Measurements from ENCODE around the gene KCTD2. TPM values are rescaled to one million over a fixed set of nuclear protein-coding genes. Genes with fewer than 3 reads are reported as not detected.

KCTD2 gene
- total and polyA plus RNA-seq, 9 of the 15 experiments (the other 6 are each of a cell fraction or from before 2014, with no cell fraction given): 1.7 to 32.9 (median 15.8) TPM

DNA sequence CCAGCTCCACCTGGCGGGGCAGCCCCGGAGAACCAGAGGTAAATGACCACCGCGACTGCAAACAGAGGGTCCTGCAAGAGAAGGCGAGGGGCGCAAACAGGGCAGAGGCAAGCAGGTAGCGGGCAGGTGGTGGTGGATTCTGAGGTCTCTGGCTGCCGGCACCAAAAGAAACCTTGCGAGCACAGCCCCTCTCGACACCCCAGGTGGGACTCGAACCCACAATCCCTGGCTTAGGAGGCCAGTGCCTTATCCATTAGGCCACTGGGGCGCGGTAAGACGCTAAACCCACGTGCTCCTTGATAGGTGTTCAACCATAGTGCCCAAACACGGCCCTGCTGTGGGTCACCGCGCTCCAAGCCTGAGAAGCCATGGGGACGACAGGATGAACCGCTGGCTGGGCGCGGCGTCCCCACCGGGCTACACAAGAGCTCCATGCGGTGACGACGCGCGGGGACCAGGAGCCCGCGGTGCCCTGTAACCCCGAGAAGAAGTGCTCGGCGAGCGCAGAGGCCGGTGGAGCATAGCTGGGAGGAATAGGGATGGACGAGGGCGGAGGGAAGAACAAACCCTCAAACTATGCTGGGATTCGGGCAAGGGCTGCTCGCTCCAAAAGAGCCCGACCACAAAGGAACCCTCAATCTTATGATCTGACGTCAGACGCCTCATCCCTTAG, 12.7 kb upstream of the KCTD2 start (continued):
- TF ChIP-seq, protein P1, sequence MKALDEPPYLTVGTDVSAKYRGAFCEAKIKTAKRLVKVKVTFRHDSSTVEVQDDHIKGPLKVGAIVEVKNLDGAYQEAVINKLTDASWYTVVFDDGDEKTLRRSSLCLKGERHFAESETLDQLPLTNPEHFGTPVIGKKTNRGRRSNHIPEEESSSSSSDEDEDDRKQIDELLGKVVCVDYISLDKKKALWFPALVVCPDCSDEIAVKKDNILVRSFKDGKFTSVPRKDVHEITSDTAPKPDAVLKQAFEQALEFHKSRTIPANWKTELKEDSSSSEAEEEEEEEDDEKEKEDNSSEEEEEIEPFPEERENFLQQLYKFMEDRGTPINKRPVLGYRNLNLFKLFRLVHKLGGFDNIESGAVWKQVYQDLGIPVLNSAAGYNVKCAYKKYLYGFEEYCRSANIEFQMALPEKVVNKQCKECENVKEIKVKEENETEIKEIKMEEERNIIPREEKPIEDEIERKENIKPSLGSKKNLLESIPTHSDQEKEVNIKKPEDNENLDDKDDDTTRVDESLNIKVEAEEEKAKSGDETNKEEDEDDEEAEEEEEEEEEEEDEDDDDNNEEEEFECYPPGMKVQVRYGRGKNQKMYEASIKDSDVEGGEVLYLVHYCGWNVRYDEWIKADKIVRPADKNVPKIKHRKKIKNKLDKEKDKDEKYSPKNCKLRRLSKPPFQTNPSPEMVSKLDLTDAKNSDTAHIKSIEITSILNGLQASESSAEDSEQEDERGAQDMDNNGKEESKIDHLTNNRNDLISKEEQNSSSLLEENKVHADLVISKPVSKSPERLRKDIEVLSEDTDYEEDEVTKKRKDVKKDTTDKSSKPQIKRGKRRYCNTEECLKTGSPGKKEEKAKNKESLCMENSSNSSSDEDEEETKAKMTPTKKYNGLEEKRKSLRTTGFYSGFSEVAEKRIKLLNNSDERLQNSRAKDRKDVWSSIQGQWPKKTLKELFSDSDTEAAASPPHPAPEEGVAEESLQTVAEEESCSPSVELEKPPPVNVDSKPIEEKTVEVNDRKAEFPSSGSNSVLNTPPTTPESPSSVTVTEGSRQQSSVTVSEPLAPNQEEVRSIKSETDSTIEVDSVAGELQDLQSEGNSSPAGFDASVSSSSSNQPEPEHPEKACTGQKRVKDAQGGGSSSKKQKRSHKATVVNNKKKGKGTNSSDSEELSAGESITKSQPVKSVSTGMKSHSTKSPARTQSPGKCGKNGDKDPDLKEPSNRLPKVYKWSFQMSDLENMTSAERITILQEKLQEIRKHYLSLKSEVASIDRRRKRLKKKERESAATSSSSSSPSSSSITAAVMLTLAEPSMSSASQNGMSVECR (CRISPR knock-in tag; IDR thresholded peaks at IDR 0.05): peak; percentile 85
- TF ChIP-seq ZNF76 (CRISPR knock-in tag; IDR thresholded peaks at IDR 0.05; ENCODE audit: borderline replicate concordance) (no peak), RUNX1 (IDR thresholded peaks at IDR 0.05; ENCODE audit: low read depth) (no peak), ZFP36 (IDR thresholded peaks at IDR 0.05; ENCODE audit: low read depth, low read length, partially characterized antibody) (no peak), HNRNPLL (IDR thresholded peaks at IDR 0.05; ENCODE audit: low read depth, low read length, poor library complexity, severe bottlenecking) (no peak), CEBPG (CRISPR knock-in tag; IDR thresholded peaks at IDR 0.05) (peak; percentile 57; the same call in 1 of the 2 replicates), CEBPG (tag; conservative IDR thresholded peaks at IDR 0.05 in 1 of 2, IDR thresholded peaks at IDR 0.05 in 1 of 2) (no peak), CHCHD3 (CRISPR knock-in tag; IDR thresholded peaks at IDR 0.05) (no peak), POLR2A (conservative IDR thresholded peaks at IDR 0.05) (peak; percentile 32), ZBTB7A (IDR thresholded peaks at IDR 0.05; ENCODE audit: borderline replicate concordance, control insufficient read depth, low read depth, low read length) (0 out of 2 replicates have a peak, but pooled peaks have one; percentile 47), TGIF2 (CRISPR knock-in tag; IDR thresholded peaks at IDR 0.05) (peak; percentile 33; the same call in 1 of the 2 replicates), CCAR2 (IDR thresholded peaks at IDR 0.05; ENCODE audit: low read depth, low read length) (no peak), KAT2B (IDR thresholded peaks at IDR 0.05; ENCODE audit: low read depth, low read length) (no peak), NR2C1 (IDR thresholded peaks at IDR 0.05) (no peak), NR2C1 (tag; IDR thresholded peaks at IDR 0.05) (no peak)
- TF ChIP-seq, protein P2, sequence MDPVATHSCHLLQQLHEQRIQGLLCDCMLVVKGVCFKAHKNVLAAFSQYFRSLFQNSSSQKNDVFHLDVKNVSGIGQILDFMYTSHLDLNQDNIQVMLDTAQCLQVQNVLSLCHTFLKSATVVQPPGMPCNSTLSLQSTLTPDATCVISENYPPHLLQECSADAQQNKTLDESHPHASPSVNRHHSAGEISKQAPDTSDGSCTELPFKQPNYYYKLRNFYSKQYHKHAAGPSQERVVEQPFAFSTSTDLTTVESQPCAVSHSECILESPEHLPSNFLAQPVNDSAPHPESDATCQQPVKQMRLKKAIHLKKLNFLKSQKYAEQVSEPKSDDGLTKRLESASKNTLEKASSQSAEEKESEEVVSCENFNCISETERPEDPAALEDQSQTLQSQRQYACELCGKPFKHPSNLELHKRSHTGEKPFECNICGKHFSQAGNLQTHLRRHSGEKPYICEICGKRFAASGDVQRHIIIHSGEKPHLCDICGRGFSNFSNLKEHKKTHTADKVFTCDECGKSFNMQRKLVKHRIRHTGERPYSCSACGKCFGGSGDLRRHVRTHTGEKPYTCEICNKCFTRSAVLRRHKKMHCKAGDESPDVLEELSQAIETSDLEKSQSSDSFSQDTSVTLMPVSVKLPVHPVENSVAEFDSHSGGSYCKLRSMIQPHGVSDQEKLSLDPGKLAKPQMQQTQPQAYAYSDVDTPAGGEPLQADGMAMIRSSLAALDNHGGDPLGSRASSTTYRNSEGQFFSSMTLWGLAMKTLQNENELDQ (CRISPR knock-in tag; IDR thresholded peaks at IDR 0.05; ENCODE audit: borderline replicate concordance): no peak
- TF ChIP-seq, protein P3, sequence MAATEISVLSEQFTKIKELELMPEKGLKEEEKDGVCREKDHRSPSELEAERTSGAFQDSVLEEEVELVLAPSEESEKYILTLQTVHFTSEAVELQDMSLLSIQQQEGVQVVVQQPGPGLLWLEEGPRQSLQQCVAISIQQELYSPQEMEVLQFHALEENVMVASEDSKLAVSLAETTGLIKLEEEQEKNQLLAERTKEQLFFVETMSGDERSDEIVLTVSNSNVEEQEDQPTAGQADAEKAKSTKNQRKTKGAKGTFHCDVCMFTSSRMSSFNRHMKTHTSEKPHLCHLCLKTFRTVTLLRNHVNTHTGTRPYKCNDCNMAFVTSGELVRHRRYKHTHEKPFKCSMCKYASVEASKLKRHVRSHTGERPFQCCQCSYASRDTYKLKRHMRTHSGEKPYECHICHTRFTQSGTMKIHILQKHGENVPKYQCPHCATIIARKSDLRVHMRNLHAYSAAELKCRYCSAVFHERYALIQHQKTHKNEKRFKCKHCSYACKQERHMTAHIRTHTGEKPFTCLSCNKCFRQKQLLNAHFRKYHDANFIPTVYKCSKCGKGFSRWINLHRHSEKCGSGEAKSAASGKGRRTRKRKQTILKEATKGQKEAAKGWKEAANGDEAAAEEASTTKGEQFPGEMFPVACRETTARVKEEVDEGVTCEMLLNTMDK (IDR thresholded peaks at IDR 0.05; ENCODE audit: borderline replicate concordance, insufficient read depth, low read depth, low read length, poor library complexity, severe bottlenecking): peak; percentile 25
- TF ChIP-seq, protein P4, sequence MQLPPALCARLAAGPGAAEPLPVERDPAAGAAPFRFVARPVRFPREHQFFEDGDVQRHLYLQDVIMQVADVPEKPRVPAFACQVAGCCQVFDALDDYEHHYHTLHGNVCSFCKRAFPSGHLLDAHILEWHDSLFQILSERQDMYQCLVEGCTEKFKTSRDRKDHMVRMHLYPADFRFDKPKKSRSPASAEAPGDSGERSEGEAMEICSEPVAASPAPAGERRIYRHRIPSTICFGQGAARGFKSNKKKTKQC (CRISPR knock-in tag; IDR thresholded peaks at IDR 0.05): peak; percentile 81; the same call in 1 of the 2 replicates
